Hindlimb muscle (tissue), 1 donor: ENCODE results near the gene RRAGA. TPM values are rescaled to one million over a fixed set of nuclear protein-coding genes. Genes with fewer than 3 reads are reported as not detected.
"Not testable (repeated sequence)": the region's sequence is repeated elsewhere in the genome, so short reads cannot be mapped to it uniquely, and the experiment has no call there.

Source experiments
- DNase-seq: peaks from one replicate; pipeline ENCODE4 v3.0.0-alpha.2; 2013
- polyA plus RNA-seq: library from polyadenylated mRNA; unstranded; fragments of 120-200 nt; gene quantifications from one replicate; pipeline ENCODE4 v1.2.1, GENCODE V29; 2013; ENCODE audit not compliant: insufficient read length

The RRAGA gene, protein sequence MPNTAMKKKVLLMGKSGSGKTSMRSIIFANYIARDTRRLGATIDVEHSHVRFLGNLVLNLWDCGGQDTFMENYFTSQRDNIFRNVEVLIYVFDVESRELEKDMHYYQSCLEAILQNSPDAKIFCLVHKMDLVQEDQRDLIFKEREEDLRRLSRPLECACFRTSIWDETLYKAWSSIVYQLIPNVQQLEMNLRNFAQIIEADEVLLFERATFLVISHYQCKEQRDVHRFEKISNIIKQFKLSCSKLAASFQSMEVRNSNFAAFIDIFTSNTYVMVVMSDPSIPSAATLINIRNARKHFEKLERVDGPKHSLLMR
- 78.2 TPM for polyA plus RNA-seq

DNA sequence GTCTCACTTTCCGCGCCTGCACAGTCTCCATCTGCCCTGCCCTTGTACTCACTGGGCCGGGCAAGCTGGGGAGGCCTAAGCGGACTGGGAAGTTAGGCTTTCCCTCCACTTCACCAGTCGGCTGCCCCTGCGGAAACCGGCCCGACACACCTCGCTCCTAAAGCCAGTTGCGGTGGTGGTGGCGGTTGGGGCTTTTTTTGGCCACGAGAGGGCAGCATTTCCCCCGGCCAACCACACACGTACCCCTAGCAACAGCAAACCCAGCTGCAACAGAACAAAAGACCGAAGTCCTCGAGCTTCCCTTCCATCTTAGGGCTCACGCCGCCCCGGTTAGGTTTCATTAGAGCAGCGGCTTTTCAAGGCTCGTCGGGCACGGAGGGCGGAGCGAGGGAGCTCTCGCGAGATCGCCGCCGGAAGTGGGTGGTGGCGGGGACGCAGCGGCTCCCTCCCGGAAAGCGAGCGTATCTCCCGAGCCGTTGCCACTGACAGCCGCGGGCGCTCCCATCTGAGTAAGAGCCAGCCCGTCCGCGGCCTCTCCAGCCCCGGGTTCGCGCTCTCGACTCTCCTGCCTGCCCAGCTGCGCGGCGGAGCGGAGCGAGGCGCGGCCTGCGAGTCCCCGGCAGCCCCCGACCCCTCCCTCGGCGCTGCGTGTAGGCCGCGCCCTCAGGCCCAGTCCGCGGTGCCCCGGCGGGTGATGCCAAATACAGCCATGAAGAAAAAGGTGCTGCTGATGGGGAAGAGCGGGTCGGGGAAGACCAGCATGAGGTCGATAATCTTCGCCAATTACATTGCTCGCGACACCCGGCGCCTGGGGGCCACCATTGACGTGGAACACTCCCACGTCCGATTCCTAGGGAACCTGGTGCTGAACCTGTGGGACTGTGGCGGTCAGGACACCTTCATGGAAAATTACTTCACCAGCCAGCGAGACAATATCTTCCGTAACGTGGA is at the start of gene RRAGA:
RRAGA (plus strand) TSS at position 462 of the 951 bp plus-strand sequence; CDS start at position 695, 233 bp downstream.
- DNase-seq, result peak; percentile 93

- no peak for DNase-seq
Observed at GRCh38 chr9:19000133-19000532, 49.1 kb upstream of the RRAGA start.

GRCh38 chr9:19009391-19009965 is 39.7 kb upstream of the RRAGA start:
- DNase-seq, result peak; percentile 66

DNA sequence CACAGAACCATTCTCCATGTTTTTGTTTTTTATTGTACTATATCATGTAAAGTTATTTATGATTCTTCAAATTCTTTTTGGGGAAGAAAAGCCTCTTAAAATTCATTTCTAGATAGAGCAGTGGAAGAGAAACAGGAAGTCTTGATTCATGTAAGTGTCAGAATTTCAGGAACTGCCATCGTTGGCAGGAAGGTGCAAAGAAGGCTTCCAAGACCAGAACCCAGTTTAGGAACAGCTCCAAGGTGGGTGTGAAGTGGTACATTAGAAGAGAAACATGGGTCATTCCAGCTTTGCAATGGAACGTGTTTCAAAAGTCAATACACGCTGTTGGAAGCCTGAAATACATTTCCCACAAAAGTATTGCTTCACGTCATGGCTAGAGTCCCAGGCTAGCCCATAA is 31.0 kb upstream of the RRAGA start:
- no peak for DNase-seq

DNA sequence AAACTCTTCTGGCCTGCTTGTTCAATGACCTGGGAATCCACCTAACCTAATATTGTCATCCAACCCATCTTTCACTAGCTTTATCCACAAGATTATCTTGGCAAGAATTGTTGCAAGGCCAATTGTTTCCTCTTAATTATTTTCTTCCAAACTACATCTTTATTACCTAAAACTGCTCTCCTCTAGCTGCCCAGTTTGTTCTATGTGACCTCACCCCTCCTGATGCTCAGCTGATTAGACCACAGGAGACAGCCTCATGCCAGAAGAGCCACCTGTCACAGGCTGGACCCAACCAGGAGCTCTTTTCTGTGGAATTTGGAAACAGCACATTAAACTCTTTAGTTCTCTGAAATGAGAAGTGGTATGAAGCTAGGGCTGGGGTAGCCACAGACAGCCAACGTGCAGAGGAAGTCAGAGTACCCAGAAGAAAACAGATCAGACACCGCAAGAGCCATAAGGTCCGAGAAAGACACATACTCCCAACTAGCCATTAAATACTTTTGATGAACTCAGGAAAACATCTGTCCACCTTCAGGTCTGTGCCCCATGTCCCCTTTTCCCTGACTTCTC is 28.3 kb upstream of the RRAGA start:
- DNase-seq, result no peak

GRCh38 chr9:19021649-19022048 is 27.6 kb upstream of the RRAGA start:
- DNase-seq, result not testable (repeated sequence)

- no peak for DNase-seq
Observed at GRCh38 chr9:19022206-19022605, 27.0 kb upstream of the RRAGA start.

GRCh38 chr9:19023078-19023477 is 26.1 kb upstream of the RRAGA start:
- DNase-seq, result no peak

DNA sequence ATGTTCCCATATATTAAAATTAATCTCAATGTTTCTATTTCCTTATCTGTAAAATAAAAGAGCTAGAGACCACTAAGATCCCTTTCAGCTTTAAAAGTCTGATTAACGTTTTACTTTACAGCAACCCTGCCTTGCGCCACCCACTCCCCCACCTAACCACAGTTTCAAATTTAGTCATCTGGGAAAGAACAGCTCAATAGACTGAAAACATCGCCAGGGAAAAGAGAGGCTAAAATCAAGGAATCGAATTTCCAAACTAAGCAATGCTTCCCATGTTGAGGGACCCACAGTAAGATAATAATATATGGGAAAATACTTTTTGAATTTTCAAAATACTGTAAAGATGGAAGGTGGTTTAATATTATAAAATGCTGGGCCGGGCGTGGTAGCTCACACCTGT is 22.9 kb upstream of the RRAGA start:
- no peak for DNase-seq

DNA sequence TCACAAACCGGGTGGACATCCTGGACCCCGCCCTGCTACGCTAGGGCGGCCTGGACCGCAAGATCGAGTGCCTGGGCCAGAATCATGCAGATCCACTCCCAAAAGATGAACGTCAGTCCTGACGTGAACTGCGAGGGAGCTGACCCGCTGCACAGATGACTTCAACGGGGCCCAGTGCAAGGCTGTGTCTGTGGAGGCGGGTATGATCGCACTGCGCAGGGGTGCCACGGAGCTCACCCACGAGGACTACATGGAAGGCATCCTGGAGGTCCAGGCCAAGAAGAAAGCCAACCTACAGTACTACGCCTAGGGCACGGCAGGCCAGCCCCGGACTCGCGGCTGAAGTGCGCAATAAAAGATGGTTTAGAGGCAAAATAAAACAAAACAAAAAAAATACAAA is 21.4 kb upstream of the RRAGA start:
- no peak for DNase-seq

GRCh38 chr9:19028835-19029451 is 20.3 kb upstream of the RRAGA start:
- peak; percentile 77 for DNase-seq

DNA sequence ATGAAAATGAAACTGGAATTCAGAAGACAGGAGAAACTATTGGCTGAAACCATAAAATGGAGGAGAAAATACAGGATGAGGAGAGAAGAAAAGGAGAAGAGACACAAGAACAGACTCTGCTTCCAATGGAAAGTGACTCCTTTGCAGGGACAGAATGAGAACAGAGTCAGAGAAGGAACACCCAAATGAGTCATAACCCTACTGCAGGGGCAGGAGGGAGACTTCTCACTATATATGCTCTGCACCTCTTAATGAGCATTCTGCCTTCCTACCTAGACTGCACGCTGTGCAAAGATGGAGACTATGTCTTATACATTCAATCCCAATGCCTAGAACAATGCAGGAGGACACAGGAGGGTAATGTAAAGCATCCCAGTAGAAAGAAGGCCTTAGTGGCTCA is 18.3 kb upstream of the RRAGA start:
- DNase-seq, result no peak

DNA sequence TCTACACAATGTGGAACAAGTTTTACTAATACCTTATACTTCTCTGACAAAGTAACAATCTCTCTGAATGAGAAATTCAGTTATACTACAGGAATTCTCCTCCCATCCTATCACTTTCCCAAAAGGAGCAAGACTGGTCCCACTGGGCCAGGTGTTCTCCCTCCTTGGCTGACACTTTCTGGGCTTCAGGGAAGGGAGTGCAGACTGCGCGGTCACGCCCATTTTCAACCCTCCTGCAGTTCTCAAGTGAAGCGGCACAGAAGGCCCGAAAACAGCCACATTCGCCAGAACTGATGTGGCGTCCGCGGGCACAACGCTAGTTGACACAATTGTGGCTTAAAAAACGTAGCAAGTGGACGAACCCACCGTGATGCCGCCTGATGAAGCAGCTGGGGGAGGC is 16.8 kb upstream of the RRAGA start:
- no peak for DNase-seq

GRCh38 chr9:19033015-19033414 is 16.2 kb upstream of the RRAGA start, which contains the start of gene SAXO1:
TSS of gene SAXO1 (minus strand) at chr9:19033209. CDS start at chr9:19032908, 301 bp downstream.
- DNase-seq, result no peak

DNA sequence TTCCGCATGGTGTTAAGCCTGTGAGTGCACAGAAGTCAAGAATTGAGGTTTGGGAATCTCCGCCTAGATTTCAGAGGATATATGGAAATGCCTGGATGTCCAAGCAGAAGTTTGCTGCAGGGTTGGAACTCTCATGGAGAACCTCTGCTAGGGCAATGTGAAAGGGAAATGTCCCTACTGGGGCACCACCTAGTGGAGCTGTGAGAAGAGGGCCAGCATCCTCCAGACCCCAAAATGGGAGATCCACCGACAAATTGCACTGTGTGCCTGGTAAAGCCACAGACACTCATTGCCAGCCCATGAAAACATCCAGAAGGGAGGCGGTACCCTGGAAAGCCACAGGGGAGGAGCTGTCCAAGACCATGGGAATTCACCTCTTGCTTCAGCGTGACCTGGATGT is 12.6 kb upstream of the RRAGA start:
- DNase-seq, result no peak

DNA sequence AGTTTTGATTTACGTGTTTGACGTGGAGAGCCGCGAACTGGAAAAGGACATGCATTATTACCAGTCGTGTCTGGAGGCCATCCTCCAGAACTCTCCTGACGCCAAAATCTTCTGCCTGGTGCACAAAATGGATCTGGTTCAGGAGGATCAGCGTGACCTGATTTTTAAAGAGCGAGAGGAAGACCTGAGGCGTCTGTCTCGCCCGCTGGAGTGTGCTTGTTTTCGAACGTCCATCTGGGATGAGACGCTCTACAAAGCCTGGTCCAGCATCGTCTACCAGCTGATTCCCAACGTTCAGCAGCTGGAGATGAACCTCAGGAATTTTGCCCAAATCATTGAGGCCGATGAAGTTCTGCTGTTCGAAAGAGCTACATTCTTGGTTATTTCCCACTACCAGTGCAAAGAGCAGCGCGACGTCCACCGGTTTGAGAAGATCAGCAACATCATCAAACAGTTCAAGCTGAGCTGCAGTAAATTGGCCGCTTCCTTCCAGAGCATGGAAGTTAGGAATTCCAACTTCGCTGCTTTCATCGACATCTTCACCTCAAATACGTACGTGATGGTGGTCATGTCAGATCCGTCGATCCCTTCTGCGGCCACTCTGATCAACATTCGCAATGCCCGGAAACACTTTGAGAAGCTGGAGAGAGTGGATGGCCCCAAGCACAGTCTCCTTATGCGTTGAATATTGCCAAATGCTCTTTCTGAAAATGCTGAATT is 850 bp downstream of the RRAGA start:
- DNase-seq, result peak; percentile 49

- no peak for DNase-seq
Observed at GRCh38 chr9:19050637-19051591, 1.7 kb downstream of the RRAGA start.

DNA sequence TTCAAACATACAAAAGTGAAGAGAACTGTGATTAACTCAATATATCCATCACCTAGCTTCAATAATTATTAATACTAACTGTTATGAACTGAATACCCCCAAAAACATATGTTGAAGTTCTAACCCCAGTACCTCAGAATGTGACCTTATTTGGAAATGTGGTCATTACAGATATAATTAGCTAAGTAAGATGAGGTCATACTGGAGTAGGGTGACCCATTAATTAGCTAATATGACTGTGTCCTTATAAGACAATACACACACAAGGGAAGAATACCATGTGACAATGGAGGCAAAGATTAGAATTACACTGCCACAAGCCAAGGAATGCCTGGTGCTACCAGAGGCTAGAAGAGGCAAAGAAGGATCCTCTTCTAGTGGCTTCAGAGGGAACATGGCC is 7.8 kb downstream of the RRAGA start:
- no peak for DNase-seq

DNA sequence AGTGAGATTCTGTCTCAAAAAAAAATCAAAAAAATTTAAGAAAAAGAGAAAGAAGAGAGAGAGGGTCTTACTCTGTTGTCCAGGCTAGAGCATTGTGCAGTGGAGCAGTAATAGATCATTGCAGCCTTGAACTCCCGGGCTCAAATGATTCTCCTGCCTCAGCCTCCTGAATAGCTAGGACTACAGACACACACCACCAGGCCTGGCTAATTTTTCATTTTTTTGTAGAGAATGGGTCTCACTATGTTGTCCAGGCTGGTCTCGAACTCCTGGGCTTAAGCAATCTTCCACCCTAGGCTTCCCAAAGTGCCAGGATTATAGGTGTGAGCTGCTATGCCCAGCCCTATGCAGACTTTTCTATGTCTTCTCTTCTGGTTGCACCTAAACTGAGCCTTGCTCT is 25.0 kb downstream of the RRAGA start:
- DNase-seq, result no peak

DNA sequence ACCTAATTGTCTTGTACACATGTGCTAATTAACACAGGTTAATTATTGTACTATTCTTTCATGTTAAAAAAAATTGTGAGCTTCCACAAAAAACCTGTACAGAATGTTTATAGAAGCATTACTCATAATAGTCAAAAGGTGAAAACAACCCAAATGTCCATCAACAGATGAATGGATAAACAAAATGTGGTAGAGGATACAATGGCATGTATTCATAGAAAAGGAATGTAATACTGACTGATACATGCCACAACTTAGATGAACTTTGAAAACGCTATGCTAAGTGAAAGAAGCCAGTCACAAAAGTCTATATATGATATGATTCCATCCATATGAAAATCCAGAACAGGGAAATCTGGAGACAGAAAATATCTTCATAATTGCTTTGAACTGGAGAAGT is 25.6 kb downstream of the RRAGA start:
- no peak for DNase-seq
